Esophagus squamous epithelium (tissue), 4 donors: ENCODE measurements around the gene LEKR1.

ENCODE experiments used
- POLR2A ChIP-seq, 4 donors: fragments of 450-650 bp; IDR thresholded peaks; one replicate each; pipeline ENCODE4 v1.6.1; 2017; ENCODE audit warnings: antibody characterized with exemption in 4 of 4, mild to moderate bottlenecking in 4 of 4, moderate library complexity in 3 of 4
- TF ChIP-seq, protein P1 (sequence below), 6 experiments: fragments of 450-650 bp in 4 of 6; fragments of 200-600 bp in 2 of 6; sonication (generic) in 2 of 6; IDR thresholded peaks; one replicate each; pipeline ENCODE4 v1.5.1; 2016 to 2019; ENCODE audit warnings: antibody characterized with exemption in 6 of 6, mild to moderate bottlenecking in 4 of 6, moderate library complexity in 4 of 6

DNA sequence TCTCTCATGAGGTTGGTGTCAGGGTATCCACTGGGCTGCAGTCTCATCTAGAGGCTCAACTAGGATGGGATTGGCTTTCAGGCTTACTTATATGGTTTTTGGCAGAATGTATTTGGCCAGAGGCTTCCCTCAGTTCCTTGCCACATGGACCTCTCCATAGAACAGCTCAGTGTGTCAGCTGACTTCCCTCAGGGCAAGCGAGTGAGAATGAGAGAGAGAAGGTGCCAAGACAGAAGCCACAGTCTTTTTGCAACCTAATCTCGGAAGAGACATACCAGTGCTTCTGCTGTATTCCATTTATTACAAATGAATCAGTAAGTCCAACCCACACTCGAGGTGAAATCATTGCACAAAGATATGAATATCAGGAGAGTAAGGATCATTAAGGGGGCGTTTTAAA, 204.6 kb downstream of the LEKR1 start:
- TF ChIP-seq, protein P1, sequence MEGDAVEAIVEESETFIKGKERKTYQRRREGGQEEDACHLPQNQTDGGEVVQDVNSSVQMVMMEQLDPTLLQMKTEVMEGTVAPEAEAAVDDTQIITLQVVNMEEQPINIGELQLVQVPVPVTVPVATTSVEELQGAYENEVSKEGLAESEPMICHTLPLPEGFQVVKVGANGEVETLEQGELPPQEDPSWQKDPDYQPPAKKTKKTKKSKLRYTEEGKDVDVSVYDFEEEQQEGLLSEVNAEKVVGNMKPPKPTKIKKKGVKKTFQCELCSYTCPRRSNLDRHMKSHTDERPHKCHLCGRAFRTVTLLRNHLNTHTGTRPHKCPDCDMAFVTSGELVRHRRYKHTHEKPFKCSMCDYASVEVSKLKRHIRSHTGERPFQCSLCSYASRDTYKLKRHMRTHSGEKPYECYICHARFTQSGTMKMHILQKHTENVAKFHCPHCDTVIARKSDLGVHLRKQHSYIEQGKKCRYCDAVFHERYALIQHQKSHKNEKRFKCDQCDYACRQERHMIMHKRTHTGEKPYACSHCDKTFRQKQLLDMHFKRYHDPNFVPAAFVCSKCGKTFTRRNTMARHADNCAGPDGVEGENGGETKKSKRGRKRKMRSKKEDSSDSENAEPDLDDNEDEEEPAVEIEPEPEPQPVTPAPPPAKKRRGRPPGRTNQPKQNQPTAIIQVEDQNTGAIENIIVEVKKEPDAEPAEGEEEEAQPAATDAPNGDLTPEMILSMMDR (IDR thresholded peaks at IDR 0.05), result no peak
- no peak for TF ChIP-seq POLR2A (IDR thresholded peaks at IDR 0.05)
